Mesenteric fat pad (tissue), 1 donor: Measurements from ENCODE around the gene C1QC. TPM values are rescaled to one million over a fixed set of nuclear protein-coding genes. Genes with fewer than 3 reads are reported as not detected.

Experiments
- DNase-seq: peaks from one replicate; pipeline ENCODE4 v3.0.0-alpha.2; 2020; ENCODE audit warnings: low spot score
- microRNA-seq: library from miRNA; unstranded; fragments of <30 nt; microRNA quantifications from one replicate; pipeline ENCODE4 v1.2.0, GENCODE V29; 2020; ENCODE audit warnings: borderline number of aligned reads
- total RNA-seq: library from RNA; stranded (reverse); fragmentation: NEBNext Ultra II Directional; extraction: Animal tissue kit (Norgen Biotek cat#: 25700); gene quantifications from one replicate; pipeline ENCODE4 v1.2.1, GENCODE V29; 2021
- donor health status: DM: yes; HTN: yes; CAD: no.

Gene C1QC
- total RNA-seq, 1 donor from 2014 or later, result 491 TPM

DNA sequence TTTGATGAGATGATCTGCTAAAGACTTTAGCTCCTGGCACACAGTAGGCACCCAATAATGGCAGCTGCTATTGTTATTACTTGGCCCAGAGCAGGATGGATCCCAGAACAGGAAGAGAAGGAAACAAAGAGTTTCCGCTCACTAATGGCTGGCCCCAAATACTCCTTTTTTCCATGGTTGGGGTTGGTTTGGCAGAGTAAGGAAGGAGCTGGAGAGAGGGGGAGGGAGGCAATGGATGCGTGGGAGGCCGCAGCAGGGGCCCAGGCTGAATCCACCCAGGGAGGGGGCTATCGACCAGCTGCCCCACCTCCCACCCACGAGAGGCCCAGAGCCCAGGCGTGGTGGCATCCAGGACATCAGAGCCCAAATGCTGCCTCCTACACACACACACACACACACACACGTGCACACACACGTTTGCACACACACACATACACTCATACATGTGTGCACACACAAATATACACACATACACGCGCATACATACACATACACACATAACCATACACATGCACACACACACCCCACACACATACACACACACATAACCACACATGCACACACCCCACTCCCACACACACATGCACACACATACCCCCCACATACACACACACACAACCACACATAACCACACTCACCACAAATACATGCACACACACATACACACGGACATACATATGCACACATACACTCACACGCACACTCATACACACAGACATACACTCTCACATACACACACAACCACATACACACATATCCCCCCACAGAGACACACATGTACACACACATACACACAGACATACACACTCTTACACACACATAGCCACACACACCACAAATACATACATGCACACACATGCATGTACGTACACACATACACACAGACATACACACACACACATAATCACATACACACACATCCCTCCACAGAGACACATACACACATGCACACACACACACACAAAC lies 34.8 kb downstream of the C1QC start:
- DNase-seq, result no peak

- no peak for DNase-seq
Observed at GRCh38 chr1:22680726-22681125, 37.3 kb downstream of the C1QC start.

GRCh38 chr1:22681556-22682276 lies 38.3 kb downstream of the C1QC start:
- DNase-seq, result no peak

GRCh38 chr1:22683547-22683946 lies 40.1 kb downstream of the C1QC start:
- DNase-seq, result no peak

GRCh38 chr1:22685591-22686059 lies 42.2 kb downstream of the C1QC start:
- no peak for DNase-seq

- DNase-seq, result no peak
Observed at GRCh38 chr1:22687191-22687590, 43.8 kb downstream of the C1QC start.

GRCh38 chr1:22688466-22688865 lies 45.0 kb downstream of the C1QC start:
- DNase-seq, result no peak

DNA sequence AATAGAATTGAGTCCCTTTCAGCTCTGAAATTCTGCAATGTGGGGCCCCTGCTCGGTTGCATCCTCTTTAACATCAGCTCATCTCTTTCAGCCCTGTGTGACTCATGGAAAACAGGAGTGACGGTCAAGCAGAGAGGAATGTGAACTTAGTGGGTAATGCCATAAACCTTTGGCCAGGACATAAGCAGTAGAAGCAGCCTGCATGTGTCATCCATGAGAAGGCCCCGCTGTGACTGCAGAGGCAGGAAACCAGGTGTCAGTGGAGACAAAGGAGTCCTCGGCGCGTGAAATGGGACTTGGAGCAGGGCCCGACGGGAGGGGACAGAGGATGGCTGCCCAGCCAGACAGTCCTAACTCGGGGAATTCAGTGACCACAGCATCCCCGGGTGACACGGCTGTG lies 46.1 kb downstream of the C1QC start:
- no peak for DNase-seq

DNA sequence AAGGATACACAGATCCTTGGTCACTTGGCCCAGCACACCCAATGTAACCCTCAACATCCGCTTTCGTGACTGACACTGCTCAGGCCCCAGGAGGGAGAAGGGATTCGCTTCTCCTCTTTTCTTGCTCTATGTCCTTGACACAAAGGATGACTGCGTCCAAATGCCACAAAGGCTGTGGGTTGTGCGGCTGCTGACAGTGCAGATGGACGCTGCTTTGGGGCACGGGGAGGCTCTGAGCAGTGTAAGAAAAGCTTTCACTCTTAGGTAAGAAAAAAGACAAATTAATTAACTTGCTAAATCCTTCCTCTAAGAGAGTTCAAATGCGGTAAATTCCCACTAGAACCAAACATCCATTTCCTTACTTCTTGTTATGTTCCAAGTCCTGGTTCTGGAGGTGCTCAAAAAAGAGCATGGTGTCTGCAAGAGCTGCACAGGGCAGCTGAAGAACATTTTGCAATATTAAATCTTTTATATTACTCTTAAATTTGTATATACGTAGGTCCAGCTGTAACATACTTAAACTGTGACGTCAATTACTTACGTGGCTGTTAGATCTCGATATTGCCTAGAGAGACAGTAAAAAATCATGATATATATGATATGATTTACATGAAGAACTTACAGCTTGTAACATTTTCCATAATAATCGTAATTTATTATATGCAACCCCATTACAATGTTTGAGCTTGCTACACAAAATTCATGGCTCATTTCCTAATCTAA lies 47.8 kb downstream of the C1QC start:
- no peak for DNase-seq

GRCh38 chr1:22694172-22694571 lies 50.7 kb downstream of the C1QC start:
- DNase-seq, result no peak

DNA sequence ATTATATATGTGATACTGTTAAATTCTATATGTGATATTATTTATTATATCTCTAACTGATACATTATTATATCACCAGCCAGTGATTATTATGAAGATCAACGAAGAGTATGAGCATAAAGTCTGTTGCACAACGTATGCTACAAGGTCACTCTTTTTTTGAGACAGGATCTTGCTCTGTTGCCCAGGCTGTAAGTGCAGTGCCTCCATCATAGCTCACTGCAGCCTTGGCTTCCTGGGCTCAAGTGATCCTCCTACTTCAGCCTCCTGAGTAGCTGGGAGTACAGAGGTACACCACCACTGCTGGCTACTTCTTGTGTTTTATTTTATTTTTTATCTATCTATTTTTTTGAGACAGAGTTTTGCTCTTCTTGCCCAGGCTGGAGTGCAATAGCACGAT lies 53.2 kb downstream of the C1QC start:
- no peak for DNase-seq

Small RNAs within 50 kb of the gene (microRNA-seq; reads per million reads assigned to microRNA genes)
- not detected for gene MIR6127

Other genes starting within 250 kb of the C1QC start
- 17.4 TPM for gene ZBTB40, start 191.8 kb upstream of the C1QC start, total RNA-seq
- not detected for gene EPHA8, start 80.1 kb upstream of the C1QC start, total RNA-seq
- gene C1QA, start 7.0 kb upstream of the C1QC start, total RNA-seq, result 347 TPM
- gene C1QB, start 9.6 kb downstream of the C1QC start, total RNA-seq, result 531 TPM
- 5.7 TPM for gene EPHB2, start 67.2 kb downstream of the C1QC start, total RNA-seq